Activated CD4-positive, alpha-beta T cell treated with anti-CD3 and anti-CD28 coated beads for 48 hours (primary cell): ENCODE measurements around the gene PRKACG.
"Not testable (repeated sequence)": the region's sequence is repeated elsewhere in the genome, so short reads cannot be mapped to it uniquely, and the experiment has no call there.

Experiments
- DNase-seq: peaks from one replicate; pipeline ENCODE4 v3.0.0-alpha.2; 2020

Gene PRKACG

DNA sequence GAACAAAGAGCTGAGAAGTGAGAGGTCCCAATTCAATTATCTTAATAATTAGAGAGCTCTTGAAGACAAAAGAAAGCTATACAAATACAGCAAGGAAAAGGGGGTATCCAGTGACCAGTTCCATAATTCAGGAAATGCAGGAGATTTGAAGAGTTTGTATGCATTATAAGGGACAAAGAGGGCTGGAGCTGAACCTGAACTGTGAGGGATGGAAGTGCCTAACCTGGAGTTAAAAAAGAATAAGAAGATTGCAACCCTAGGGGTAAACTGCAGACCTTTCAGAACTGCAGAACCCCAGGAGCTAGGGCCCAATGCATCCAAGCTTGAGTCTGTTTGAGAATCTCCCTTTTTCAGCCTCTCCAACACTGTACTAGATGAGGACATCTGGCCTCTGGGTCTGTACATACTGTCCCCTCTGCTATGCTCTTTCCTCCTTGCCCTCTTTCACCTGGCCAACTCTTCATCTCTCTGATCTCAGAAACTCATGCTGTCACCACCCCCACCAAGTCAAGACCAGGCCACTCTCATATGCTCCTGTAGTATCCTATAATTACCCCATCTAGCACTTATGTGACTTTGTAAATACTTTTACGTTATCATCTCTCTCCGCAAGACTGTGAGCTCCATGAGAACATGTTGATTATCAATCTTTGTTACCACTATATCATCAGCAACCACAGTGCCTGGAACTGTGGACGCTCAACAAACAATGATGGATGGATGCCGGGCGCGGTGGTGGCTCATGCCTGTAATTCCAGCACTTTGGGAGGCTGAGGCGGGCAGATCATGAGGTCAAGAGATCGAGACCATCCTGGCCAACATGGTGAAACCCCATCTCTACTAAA, 6.6 kb upstream of the PRKACG start:
- DNase-seq, result no peak

DNA sequence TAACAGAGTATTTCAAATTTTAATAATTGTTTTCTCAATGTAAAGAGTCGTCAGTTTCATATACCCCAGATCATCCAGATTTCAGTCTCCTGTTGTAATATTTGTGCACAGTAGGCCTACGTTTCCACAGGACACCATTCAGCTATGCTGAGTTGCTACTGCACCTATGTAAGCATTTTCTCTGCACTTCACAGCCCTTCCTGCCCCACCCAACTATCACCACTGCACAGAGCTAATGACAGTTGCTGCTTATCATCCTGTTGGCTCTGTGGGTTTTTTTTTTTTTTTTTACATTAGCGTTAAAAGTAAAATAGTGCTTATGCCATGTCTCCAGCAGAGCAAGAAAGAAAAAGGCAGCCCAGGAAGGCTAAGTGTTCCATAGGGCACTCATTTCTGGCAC, 5.9 kb upstream of the PRKACG start:
- DNase-seq, result no peak

DNA sequence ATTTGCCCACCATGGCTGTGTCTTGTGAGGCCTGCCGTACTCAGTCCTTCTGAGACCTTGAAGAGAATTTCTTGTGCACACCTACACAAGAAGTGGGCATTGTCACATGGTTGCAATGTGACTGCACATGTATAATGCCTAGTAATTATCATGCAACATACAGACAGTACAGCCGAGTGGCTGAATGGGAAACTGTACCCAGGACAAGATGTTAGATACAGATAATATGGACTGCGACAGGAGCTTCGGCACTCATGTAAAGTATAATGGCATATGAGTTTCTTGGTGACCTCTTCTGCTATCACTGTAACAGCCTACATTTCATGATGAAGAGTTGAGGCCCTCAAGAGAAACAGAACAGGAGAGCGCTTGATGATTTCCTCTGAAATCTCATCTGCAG, 4.8 kb upstream of the PRKACG start:
- no peak for DNase-seq

DNA sequence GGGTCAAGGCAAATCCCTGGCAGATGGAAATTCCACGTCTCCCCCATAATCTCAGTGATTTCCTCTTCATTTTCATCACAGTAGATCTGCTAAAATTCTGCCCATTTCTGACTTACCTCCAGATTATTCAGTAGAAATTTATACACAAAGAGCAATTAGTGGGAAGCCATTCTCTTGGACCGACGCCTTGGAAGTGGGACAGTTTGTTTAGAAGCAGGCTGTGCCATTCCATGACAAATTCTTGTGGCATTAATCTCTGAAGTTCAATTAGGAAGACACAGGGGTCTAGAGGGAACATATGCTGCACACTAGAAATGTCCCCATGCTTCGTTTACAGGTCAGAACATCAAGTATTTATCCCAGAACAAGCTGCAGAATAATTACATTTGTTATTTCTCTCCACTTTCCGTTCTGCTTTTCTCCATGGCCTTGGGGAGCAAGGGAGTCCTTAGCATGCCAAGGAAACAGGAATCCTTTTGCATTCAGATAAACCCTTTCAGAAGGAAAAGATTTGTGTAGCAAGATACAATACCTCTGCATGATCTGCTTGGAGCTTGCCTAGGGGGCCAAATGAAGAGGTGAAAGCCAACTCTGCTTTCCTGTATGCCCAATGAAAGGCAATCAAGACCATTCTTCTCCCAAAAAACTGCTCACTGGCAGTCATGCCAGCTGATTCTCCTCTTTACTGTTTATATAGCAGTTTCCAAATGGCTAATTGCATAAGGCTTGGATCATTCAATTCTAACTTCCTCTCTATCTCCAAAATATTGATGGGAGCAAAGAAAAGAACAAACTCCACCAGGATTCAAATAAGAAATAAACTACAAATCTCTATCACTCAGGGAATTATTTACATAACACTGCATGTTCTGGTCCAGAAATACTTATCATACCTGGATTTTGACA, 2.5 kb upstream of the PRKACG start:
- no peak for DNase-seq

DNA sequence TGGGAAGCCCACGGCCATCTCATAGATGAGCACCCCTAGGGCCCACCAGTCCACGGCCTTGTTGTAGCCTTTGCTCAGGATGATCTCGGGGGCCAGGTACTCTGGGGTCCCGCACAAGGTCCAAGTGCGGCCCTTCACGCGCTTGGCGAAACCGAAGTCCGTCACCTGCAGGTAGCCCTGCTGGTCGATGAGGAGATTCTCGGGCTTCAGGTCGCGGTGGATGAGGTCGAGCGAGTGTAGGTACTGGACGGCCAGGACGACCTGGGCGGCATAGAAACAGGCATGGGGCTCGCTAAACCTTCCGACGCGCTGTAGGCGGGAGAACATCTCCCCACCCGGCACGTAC, 558 bp downstream of the PRKACG start:
- DNase-seq, result no peak

DNA sequence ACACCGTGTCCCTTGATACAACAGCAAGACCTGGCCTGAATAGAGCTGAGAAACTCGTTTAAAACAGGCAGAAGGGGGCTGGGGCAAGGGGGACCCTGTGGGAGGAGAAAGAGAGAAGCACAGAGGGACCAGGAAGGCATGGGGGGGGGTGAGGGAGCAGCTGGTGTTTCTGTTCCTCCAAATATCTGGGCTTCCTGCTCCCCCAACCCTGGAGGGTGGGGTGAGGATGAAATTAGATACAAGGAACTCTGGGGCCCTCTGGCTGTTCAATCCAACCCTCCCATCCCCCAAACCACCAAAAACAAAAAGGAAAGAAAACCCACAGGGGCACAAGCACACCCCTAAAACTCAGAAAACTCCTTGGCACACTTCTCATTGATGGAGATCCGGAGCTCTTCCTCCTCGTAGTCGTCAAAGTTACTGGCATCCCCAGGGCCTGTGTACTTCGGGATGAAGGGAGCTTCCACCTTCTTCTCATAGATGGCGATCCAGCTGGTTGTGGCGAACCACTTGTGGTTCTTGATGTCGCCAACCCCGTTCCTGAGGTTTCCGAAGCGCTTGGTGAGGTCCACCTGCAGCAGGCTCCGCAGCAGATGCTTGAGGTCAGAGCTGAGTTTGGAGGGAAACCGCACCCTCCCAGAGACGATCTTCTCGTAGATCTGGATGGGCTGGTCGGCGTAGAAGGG, 1.1 kb downstream of the PRKACG start:
- no peak for DNase-seq

DNA sequence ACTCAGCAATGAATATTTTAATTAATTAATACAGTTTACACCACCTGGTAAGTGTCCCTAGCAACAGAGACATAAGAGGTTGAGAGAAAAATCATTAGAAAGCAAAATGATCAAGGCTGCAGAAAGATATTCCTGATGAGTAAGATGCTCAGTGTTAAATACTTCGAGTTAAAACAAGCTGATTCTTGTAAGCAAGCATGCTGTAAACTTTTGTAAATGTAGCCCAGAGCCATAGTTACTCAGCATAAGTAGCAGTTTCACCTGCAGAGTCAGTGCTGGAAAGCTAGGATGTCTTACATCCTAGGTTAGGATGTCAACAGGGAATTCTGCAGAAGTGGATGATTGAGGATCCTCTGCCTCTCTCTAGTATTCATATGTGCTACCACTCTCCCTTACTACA, 4.2 kb downstream of the PRKACG start:
- DNase-seq, result no peak

DNA sequence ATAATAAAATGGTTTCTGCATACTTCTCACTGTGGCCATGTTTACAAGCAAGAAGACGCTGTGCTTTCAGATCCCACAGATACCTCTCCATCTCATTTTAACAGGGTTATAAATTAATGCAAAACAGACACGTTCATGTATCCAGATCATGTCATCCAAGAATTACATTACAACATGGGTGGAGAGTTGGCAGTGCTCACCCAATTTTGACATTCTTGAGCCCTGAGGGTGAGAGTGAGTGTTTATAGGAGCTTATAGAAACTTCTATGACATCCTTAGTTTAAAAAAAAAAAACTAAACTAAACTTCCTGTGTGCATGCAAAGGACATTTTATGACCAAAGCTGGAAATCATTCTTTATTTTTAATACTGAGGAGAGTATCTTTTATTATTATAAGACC, 9.1 kb downstream of the PRKACG start:
- DNase-seq, result no peak

DNA sequence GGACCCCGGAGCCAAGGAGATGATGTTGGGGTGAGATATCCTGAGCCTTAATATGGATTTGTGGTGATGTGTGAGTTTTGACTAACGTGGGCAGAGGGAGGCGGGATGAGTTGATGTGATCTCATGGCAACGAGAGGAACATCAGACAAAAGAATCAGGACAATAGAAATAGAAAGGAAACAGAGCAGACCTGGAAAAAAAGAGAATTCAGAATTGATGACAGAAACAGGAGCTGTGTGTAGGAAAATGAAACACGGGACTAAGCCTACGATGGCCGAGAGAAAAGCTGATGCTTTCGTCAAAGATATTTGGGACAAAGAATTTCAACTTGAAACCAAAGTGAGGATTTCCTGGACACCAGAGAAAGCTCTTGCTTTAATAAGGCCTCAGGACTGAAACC, 10.9 kb downstream of the PRKACG start:
- no peak for DNase-seq

DNA sequence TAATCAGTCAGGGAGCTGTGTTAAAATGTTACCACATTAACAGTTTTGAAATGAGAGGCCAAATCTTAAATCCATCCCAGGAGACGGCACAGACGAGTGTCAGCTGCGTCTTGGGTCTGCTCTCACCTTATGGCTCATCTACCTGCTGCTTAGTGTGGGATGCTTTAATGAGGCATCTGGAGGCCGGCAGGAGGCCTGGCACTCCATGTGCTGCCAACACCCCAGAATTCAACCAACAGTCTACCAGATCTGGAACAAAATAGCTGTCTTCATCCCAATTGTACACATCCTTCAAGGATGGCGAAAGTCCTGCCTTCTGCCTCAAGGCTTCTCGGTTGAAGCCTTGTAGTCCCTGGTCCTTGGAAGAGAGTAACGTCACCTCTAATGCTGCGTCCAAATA, 12.0 kb downstream of the PRKACG start:
- DNase-seq, result no peak

DNA sequence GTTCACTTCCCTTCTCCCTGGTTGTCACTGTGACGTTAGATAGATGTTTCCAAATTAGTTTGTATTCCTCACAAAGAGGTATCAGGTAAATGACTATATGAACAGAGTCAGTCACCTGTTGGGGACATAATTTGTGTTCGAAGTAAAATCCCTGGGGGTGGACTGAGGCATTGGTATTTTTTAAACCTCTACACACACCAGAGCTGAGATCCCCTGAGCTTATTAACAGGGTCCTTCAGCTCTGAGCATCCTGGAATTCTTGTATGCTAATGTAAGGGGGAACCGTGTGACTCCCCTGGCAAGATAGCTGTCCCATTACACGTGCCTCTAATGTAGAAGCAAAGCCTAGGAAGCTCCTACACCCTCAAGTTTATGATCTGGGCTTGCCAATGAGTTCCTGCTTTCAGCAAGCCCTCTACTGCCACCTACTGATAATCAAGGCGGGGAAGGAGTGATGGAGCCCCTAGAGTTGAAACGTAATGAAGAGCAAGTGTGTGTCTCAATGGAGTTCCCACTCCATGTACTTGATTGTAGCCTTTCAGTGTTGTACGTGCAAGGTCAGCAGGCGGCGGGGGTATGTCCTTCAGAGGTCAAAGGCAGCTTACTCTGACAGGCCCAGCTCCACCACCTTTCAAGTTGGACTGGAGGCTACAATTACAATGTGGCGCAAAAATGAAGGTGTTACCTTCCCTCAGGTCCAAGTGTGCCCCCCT, 14.4 kb downstream of the PRKACG start:
- DNase-seq, result peak; percentile 73

DNA sequence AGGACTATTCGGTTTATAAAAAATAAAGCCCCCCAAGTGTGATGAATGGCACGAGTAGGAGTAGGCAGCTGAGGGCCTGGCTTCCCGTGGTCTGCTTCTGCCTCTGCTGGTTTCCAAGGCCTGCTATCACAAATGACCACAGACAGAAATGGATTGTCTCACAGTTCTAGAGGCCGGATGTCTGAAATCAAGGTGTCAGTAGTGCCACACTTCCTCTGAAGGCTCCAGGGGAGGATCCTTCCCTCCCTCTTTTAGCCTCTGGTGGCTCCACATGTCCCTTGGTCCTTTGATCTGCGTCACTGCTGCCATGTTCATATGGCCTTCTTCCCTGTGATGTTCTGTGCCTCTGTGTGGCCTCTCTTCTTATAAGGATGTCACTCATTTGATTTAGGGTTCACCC, 15.1 kb downstream of the PRKACG start:
- no peak for DNase-seq

DNA sequence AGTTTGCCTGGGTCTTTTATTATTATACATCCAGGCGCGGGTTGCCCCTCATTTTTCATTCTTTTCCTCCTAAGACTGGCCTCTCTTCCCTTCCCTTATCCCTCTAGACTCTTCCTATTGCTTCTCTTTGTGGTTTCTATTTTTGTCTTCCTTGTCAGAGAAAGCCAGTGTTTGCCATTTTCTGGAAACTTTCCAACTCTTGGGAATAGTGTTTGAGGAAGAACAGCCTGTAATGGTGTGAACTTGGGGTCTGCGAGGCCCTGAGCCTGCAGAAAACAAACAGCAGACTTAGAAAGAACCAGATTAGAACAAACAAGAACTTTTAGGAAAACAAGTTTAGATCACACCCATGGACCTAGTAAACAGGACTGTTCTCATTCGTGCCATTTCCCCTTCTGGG, 15.5 kb downstream of the PRKACG start:
- no peak for DNase-seq

DNA sequence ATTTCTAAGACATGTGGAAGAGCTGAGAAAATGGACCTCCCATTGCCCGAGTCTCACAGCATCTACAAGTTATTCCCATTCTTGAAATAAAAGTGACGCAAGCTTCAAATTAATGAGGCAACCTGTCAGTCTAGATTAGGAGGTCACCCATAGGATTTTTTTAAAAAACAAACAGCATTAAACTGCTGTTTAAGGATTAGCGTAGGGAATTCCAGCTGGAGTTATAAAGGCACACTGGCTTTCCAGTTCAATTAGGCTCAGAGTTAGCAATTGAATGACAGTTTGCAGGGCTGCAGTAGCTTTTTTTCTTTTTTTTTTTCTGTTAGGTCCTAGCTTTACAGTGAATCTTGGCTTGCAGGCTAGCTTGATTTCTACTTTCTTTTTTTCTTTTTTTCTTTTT, 16.2 kb downstream of the PRKACG start:
- DNase-seq, result no peak

DNA sequence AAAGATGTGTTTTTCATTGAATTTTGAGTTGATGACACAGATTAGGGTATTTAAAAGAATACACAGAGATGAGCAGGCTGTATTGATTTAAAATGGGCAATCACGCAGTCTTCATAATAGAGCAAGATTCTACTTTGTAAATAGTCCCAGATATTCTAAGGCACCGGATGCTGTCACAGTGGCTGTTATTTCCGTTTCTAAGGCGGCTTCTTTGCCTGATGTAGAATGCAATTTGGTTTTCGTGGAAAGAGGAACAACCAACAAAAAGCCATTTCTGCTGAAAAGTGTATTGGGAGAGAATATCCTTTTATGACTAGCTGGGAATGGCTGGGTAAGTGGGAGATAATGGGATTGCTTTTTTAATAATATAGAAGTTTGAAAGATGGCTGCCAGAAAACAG, 17.5 kb downstream of the PRKACG start:
- DNase-seq, result no peak

DNA sequence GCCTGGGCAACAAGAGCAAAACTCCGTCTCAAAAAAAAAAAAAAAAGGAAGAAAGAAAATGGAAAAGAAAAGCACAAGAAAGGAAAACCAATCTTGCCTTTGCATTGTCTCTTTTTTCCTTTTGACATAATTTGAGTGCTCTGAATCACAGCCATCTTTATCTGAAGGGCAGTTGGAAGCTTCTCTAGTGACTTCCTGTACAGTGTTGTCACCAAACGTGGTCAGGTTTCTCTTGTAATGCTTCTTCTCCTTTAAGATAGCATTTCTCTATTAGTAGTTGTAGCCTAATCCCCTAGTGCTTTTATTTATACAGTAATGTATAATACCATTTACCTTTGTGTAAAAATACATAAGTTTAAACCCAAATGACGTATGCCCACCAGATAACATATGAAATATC, 18.1 kb downstream of the PRKACG start:
- DNase-seq, result no peak

DNA sequence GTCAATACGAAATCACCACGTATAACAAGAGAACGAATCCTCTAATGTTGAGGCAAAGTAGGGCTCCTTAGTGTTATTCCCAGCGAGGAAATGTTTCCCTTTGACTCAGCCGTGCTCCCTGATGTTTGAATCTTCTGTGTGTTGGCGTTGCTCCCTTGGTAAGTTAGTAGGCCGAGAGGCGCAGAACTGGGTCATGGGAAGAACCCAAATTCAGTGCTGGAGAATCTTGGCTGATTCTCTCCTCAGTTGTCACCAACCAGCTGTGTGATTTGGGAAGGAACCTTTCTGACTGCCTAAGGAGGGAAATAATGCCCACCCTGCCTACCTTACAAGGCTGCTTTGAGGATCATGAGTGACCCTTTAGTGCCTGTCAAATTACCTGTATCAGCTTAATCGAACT, 22.5 kb downstream of the PRKACG start:
- no peak for DNase-seq

DNA sequence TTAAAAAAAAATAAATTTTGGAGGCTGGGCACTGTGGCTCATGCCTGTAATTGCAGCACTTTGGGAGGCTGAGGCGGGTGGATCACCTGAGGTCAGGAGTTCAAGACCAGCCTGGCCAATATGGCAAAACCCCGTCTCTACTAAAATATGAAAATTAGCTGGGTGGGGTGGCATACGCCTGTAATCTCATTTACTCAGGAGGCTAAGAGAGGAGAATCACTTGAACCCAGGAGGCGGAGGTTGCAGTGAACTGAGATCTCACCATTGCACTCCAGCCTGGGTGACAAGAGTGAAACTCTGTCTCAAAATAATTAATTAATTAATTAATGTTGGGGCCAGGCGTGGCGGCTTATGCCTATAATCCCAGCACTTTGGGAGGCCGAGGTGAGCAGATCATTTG, 27.0 kb downstream of the PRKACG start:
- DNase-seq, result not testable (repeated sequence)

DNA sequence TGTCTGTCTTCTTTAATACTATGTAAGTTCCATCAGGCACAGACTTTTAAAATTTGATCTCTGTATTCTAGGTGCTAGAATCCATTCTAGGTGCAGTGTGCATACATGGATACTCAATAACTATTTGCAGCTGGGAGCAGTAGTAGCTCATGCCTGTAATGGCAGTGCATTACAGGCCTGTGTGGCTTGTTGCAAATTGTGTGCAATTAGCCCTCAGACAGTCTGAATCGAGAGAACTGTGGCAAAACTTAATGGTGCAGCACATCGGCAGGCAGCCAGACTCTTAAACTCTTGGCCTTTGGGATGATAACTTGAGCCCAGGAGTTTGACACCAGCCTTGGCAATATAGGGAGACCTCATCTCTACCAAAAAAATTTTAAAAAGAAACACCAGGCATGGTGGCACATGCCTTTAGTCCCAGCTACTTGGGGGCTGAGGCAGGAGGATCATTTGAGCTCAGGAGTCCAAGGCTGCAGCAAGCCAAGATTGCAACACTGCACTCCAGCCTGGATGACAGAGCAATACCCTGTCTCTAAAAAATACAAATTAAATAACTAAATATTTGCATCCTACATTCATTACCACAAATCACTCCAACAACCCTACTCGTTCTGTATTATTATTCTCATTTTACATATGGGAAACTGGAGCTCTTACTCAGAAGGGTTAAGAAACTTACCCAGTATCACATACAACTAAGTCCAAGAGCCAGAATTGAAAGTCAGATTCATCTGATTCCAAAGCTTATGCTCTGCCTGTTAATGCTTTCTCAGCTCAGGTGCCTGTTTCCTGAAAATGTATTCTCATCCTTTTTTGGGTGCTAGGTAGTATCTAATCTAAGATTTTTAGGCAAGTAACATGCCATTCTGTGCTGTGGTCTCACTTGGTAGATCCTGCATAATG, 30.1 kb downstream of the PRKACG start:
- DNase-seq, result no peak

DNA sequence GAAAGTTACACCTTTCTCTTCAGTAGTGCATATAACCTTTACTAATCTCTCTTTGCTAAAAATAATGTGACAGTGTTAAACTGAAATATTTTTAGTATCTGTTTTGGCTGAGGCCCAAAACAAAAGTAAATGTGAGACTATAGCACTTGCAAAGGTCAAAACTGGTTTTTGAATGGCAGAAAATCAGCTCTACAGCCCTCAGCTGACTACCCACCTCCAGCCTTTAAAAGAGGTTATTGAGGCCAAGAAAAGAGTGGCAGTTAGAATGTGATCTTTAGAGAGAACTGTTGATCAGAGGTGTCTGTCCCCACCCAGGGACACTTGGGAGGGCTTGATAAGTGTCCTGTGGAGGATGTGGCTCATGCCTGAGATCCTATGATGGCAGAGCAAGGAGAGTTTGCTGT, 30.9 kb downstream of the PRKACG start:
- DNase-seq, result no peak

DNA sequence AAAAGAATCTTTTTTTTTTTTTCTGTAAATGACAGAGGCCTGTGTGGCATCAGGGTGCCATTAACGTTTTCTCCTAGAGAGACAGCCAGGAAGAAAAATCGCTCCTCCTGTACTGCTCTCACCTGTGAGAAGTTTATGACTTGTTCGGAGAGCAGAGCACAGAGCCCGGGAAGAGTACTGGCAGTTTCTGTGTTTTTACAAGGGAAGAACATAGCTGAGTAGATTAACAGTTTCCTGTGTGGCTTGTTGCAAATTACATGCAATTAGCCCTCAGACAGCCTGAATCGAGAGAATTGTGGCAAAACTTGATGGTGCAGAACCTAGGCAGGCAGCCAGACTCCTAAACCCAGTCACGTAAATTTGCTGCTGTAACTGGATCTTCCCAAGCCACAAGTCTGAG, 32.1 kb downstream of the PRKACG start:
- no peak for DNase-seq

DNA sequence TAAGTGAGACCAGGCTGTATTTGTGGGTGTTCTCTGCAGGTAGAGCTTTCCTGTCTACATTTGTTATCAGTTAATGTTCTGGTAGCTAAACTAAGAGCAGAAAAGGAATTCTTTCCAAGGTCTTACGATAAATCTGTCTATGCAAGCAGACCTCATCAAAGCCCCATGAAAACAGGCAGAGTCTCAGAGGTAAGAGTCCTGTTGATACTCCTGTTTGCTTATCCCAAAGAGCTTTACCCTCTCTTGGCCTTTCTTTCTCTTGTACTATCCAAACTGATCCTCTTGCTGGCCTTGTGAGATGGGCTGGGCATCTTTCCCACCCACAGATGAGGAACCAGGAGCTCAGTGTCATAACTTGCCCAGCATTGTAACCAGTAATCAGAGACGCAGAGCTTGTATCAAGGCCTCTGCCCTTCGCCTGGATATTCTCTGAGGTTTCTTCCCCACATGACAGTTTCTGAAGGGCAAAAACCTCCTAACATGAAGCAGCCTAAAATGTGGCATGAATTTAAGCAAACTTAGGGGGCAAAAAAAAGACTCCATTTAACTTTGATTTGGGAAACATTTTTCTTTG, 33.5 kb downstream of the PRKACG start:
- DNase-seq, result no peak
